ENCODE results near the gene DNASE1L1. TPM values are rescaled to one million over a fixed set of nuclear protein-coding genes. Genes with fewer than 3 reads are reported as not detected.

Gene DNASE1L1
- total RNA-seq, 6 experiments from 2014 or later: 11.7 to 19.5 (median 14.9) TPM

DNA sequence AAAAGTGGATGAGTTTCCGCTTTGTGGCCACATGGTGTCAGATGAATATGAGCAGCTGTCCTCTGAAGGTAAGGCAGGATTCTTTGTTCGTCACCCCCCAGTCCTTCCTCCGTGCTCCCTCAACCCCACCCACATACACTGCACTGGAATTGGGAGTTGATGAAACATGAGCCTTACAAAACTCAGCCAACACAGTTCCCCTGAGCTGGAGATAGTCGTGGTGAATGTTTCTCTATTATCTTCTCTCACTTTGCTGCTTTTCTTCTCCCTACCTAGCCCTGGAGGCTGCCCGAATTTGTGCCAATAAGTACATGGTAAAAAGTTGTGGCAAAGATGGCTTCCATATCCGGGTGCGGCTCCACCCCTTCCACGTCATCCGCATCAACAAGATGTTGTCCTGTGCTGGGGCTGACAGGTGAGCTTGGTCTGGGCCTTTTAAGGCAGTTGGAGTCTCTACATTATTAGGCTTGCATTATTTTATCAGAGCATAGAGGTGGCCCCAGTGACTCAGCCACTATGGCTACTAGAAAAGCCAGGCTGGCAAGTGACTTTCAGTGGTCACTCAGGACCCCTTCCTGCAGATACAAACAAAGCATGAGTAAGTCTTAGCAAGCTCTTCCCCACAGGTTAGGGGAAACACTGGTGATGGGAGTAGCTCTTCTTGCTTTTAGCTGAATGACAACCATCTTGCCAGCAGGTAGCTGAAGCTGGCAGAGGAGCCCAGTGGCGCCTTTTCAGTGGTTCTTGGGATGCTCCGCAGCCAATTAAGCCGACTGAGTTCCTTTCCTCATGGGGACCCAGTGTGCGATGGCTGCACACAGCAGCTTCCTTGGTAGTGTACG is 9.3 kb downstream of the DNASE1L1 start:
- intact Hi-C loops (cut with DNase I): loop anchor here in 1 of 2 donors (5.0 kb wide), 1 partner anchor 133 kb away; no protein-coding TSS in a partner anchor
- Histone ChIP-seq H3K9me3 (no peaks in the 10 kb centered on the region), H3K27me3 (no peaks in the 10 kb centered on the region), H3K4me3 (peak overlapping the region; percentile 71 to 76 (median 75)), H3K27ac (peak overlapping the region in 2 of 3 donors; percentile 28 to 95), H3K36me3 (peaks cover 0 to 18% (median 4%) of the 10 kb centered on the region in 4 donors), H3K4me1 (peaks cover 0 to 25% (median 6%) of the 10 kb centered on the region in 4 donors)
- ATAC-seq (no peak), DNase-seq (no peak)
- TF ChIP-seq, protein P1, sequence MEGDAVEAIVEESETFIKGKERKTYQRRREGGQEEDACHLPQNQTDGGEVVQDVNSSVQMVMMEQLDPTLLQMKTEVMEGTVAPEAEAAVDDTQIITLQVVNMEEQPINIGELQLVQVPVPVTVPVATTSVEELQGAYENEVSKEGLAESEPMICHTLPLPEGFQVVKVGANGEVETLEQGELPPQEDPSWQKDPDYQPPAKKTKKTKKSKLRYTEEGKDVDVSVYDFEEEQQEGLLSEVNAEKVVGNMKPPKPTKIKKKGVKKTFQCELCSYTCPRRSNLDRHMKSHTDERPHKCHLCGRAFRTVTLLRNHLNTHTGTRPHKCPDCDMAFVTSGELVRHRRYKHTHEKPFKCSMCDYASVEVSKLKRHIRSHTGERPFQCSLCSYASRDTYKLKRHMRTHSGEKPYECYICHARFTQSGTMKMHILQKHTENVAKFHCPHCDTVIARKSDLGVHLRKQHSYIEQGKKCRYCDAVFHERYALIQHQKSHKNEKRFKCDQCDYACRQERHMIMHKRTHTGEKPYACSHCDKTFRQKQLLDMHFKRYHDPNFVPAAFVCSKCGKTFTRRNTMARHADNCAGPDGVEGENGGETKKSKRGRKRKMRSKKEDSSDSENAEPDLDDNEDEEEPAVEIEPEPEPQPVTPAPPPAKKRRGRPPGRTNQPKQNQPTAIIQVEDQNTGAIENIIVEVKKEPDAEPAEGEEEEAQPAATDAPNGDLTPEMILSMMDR (IDR thresholded peaks at IDR 0.05): no peak
- TF ChIP-seq POLR2A (IDR thresholded peaks at IDR 0.05): no peak
- WGBS (ENCODE audit: insufficient coverage, low coverage, low lambda C conversion rate, missing lambda C conversion rate): 21% methylated on average over 8 of the region's 14 CpGs

DNA sequence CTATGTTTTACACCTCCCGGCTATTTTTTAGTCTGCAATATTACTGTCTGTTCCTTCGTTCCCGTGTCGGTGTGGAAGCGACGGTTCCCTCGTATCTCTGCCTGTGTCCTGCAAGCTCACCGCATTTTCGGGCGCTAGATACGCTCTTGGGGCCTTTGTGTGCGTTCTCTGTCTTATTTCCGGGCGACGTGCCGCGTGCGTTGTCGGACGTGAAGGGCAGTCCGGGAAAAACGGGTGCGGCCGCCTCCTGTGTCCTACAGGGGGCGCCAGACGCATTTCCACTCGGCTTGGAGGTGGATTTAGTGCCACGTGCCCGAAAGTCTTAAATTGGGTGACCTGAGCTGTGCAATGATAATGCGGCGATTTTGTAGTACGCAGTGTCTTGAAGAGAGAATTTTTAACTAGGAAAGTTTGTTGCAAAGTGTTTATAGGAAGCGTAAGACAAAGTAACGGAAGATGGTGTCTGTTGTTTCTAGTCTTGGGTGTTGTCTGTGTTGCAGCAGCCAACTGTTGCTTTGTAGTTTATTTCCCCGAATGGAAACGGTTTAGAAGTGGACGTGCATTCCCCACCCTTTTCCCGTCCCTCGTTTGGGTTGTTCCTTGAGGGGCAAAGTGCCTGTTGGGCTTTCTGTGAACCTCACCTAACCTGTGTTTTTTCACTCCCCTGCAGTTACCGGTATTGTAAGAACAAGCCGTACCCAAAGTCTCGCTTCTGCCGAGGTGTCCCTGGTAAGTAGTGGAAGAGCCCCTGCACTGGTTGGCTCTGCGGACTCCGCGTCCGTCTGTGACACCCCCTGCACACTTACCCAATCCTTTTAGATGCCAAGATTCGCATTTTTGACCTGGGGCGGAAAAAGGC is 10.2 kb downstream of the DNASE1L1 start:
- Histone ChIP-seq H3K27ac (peak overlapping the region; percentile 95 to 96 (median 95)), H3K4me1 (peaks cover 0 to 25% (median 6%) of the 10 kb centered on the region in 4 donors), H3K36me3 (peaks cover 0 to 18% (median 4%) of the 10 kb centered on the region in 4 donors), H3K4me3 (peak overlapping the region; percentile 71 to 76 (median 75)), H3K27me3 (no peaks in the 10 kb centered on the region), H3K9me3 (no peaks in the 10 kb centered on the region)
- DNase-seq (peak; percentile 79 to 87 (median 83)), ATAC-seq (peak; percentile 55 to 65 (median 60))
- 23% methylated on average over 38 of the region's 49 CpGs for WGBS (ENCODE audit: insufficient coverage, low coverage, low lambda C conversion rate, missing lambda C conversion rate)
- intact Hi-C loops (cut with DNase I): no loop called here
- TF ChIP-seq, protein P1 (IDR thresholded peaks at IDR 0.05): peak; percentile 75 to 85 (median 79)
- no peak for TF ChIP-seq POLR2A (IDR thresholded peaks at IDR 0.05)

DNA sequence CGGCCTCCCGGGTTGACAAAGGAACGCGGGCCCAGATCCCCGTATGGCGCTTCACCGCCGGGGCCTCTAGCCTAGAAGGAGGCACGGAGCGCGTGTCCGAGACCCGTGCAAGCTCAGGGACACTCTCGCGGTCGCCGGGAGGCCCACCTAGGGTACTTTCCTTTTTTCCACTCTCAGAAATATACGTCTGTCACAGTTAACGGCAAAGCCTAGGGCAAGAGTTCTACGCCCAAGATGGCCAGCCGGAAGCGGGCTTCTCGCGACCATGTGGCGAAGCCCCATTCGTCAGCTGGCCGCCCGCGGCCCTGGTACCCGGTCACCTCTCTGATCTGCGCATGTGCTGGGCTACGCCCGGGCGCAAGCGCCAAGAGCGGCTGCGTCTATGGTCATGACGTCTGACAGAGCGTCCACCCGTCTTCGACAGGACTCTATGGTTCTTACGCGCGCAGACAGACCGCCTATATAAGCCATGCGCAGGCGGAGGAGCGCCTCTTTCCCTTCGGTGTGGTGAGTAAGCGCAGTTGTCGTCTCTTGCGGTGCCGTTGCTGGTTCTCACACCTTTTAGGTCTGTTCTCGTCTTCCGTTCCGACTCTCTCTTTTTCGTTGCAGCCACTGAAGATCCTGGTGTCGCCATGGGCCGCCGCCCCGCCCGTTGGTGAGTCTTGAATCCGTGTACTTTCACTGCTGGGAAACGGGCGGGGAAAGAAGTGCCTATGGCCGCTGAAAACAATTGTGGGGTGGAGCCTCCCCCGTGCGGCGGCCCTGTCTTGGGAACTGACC is 11.0 kb downstream of the DNASE1L1 start, which contains the start of gene RPL10:
RPL10 (plus strand) TSS at position 490 of the 780 bp plus-strand sequence; CDS start at position 633, 143 bp downstream.
- H3K27ac ChIP-seq: peak within 1 kb of the TSS; percentile 95 to 96 (median 95)
- H3K4me1 ChIP-seq: peaks cover 0 to 25% (median 6%) of the 10 kb centered on the region in 4 donors
- peak within 1 kb of the TSS; percentile 71 to 76 (median 75) for H3K4me3 ChIP-seq
- no peaks in the 10 kb centered on the region for H3K9me3 ChIP-seq
- peak; percentile 83 for TF ChIP-seq POLR2A (IDR thresholded peaks at IDR 0.05)
- TF ChIP-seq, protein P1 (IDR thresholded peaks at IDR 0.05): no peak
- no peaks in the 10 kb centered on the region for H3K27me3 ChIP-seq
- ATAC-seq (peak; percentile 84 to 87 (median 85)), DNase-seq (peak; percentile 94 to 96 (median 94))
- WGBS (ENCODE audit: insufficient coverage, low coverage, low lambda C conversion rate, missing lambda C conversion rate): 30% methylated on average over 19 of the region's 69 CpGs
- intact Hi-C loops (cut with DNase I): no loop called here
- H3K36me3 ChIP-seq: peaks cover 0 to 18% (median 4%) of the 10 kb centered on the region in 4 donors
